ENCODE measurements around the gene CYP19A1.

- TF ChIP-seq, protein P1, sequence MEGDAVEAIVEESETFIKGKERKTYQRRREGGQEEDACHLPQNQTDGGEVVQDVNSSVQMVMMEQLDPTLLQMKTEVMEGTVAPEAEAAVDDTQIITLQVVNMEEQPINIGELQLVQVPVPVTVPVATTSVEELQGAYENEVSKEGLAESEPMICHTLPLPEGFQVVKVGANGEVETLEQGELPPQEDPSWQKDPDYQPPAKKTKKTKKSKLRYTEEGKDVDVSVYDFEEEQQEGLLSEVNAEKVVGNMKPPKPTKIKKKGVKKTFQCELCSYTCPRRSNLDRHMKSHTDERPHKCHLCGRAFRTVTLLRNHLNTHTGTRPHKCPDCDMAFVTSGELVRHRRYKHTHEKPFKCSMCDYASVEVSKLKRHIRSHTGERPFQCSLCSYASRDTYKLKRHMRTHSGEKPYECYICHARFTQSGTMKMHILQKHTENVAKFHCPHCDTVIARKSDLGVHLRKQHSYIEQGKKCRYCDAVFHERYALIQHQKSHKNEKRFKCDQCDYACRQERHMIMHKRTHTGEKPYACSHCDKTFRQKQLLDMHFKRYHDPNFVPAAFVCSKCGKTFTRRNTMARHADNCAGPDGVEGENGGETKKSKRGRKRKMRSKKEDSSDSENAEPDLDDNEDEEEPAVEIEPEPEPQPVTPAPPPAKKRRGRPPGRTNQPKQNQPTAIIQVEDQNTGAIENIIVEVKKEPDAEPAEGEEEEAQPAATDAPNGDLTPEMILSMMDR (IDR thresholded peaks at IDR 0.05) = no peak
- no peak for TF ChIP-seq POLR2A (IDR thresholded peaks at IDR 0.05)
These were observed 86.8 kb downstream of the CYP19A1 start for GRCh38 chr15:51251556-51251955.
